RWPE1 (cell line): Measurements from ENCODE around the gene MAPKAPK2.
A peak's percentile ranks its signal among the peaks of the same experiment; 100 is the strongest.

Experiments
- CTCF ChIA-PET: fragments of 350-600 bp; sonication (Branson Sonifier 250); formaldehyde crosslinking; extraction: SDS; loops from one replicate; lab custom pipeline; 2021; lab: Yijun Ruan, JAX
- POLR2A ChIA-PET: fragments of 400-600 bp; formaldehyde crosslinking; extraction: SDS; loops from one replicate; lab custom pipeline; 2020; ENCODE audit warnings: antibody characterized with exemption; ENCODE audit not compliant: low non-redundant PET; lab: Yijun Ruan, JAX
- DNase-seq: peaks from one replicate; pipeline ENCODE4 v3.0.0; 2012; ENCODE audit warnings: low spot score
- H3K27ac ChIP-seq: fragments of 450-650 bp; 2 replicates; pipeline ENCODE4 v1.5.1; 2017
- CTCF ChIP-seq: fragments of 450-650 bp; conservative IDR thresholded peaks from 2 replicates; pipeline ENCODE4 v1.5.1; 2017; ENCODE audit warnings: low read depth, mild to moderate bottlenecking

MAPKAPK2 gene

GRCh38 chr1:206735553-206736031 is 50.9 kb downstream of the MAPKAPK2 start:
- DNase-seq, result no peak
- H3K27ac ChIP-seq, result no peak overlapping the region
- TF ChIP-seq CTCF, result no peak
- CTCF ChIA-PET, result interaction anchor here (0.8 to 4.0 kb wide), 11 partner anchors 9 to 256 kb away, joined by 3 to 27 read pairs (median 4); no protein-coding TSS in a partner anchor
- POLR2A ChIA-PET, result no interaction called here

- ChIA-PET POLR2A (no interaction called here), CTCF (interaction anchor here (0.6 to 4.0 kb wide), 6 partner anchors 11 to 258 kb away, joined by 3 to 27 read pairs (median 6); no protein-coding TSS in a partner anchor)
- H3K27ac ChIP-seq, result peak overlapping the region; percentile 33
- DNase-seq, result no peak
- TF ChIP-seq CTCF, result no peak
These were observed 52.4 kb downstream of the MAPKAPK2 start for GRCh38 chr1:206736878-206737728.

- H3K27ac ChIP-seq, result peak overlapping the region; percentile 33
- TF ChIP-seq CTCF, result no peak
- no peak for DNase-seq
- ChIA-PET CTCF (interaction anchor here (0.8 to 1.4 kb wide), 5 partner anchors 11 to 175 kb away, joined by 3 to 7 read pairs (median 4); no protein-coding TSS in a partner anchor), POLR2A (no interaction called here)
These were observed 53.1 kb downstream of the MAPKAPK2 start for GRCh38 chr1:206737729-206738201.

- CTCF ChIA-PET, result interaction anchor here (0.8 to 1.7 kb wide), 7 partner anchors 12 to 260 kb away, joined by 3 to 10 read pairs (median 4); no protein-coding TSS in a partner anchor
- POLR2A ChIA-PET, result no interaction called here
- peak; percentile 66 for DNase-seq
- no peak overlapping the region for H3K27ac ChIP-seq
- TF ChIP-seq CTCF, result 0 out of 2 replicates have a peak, but pooled peaks have one; percentile 23
These were observed 54.0 kb downstream of the MAPKAPK2 start for GRCh38 chr1:206738370-206739366.

GRCh38 chr1:206739411-206740076 is 54.8 kb downstream of the MAPKAPK2 start:
- no peak for DNase-seq
- H3K27ac ChIP-seq, result no peak overlapping the region
- no peak for TF ChIP-seq CTCF
- POLR2A ChIA-PET, result interaction anchor here (0.7 kb wide), 1 partner anchor 87 kb away, joined by 3 read pairs; no protein-coding TSS in a partner anchor
- CTCF ChIA-PET, result interaction anchor here (0.5 to 1.7 kb wide), 6 partner anchors 9 to 335 kb away, joined by 3 to 10 read pairs (median 4); no protein-coding TSS in a partner anchor
